Adrenal gland (tissue), 5 donors: Measurements from ENCODE around the gene APBB2.

Experiments used
- CTCF ChIP-seq, 6 experiments: fragments of 450-650 bp in 4 of 6; fragments of 200-600 bp in 2 of 6; sonication (generic) in 1 of 6; IDR thresholded peaks; 1 replicate in 5 of 6; 2 replicates in 1 of 6; pipeline versions ENCODE4 v1.5.1 to v1.8.0; 2016 to 2021; ENCODE audit warnings: antibody characterized with exemption in 6 of 6, mild to moderate bottlenecking in 2 of 6, moderate library complexity in 1 of 6
- POLR2A ChIP-seq, 2 donors: fragments of 450-650 bp; IDR thresholded peaks; one replicate each; pipeline ENCODE4 v1.6.1; 2017; ENCODE audit warnings: antibody characterized with exemption in 2 of 2, mild to moderate bottlenecking in 2 of 2, moderate library complexity in 1 of 2
- donor health status: DM: no; HTN: no; CAD: no.

- TF ChIP-seq CTCF (IDR thresholded peaks at IDR 0.05) (no peak), POLR2A (IDR thresholded peaks at IDR 0.05) (no peak)
Observed at GRCh38 chr4:41158274-41158673, 56.1 kb downstream of the APBB2 start.
